Heart left ventricle (tissue), 16 donors: ENCODE results near the gene KIF26B. TPM values are rescaled to one million over a fixed set of nuclear protein-coding genes. Genes with fewer than 3 reads are reported as not detected.

ENCODE experiments used
- ATAC-seq, 4 donors: fragments of 200-7000 bp; cut with Tn5 transposase; one replicate each; pipeline ENCODE4 v1.9.1; 2020 to 2022; ENCODE audit warnings: moderate library complexity in 4 of 4, mild to moderate bottlenecking in 3 of 4, moderate number of reproducible peaks in 1 of 4
- DNase-seq, 5 donors: peaks; one replicate each; pipeline ENCODE4 v3.0.0-alpha.2; 2020
- H3K27ac ChIP-seq, 12 donors: fragments of 200-600 bp; sonication (generic) in 4 of 12; one replicate each; pipeline versions ENCODE4 v1.5.0 to v1.8.0; 2016 to 2022; ENCODE audit warnings: mild to moderate bottlenecking in 2 of 12
- H3K27me3 ChIP-seq, 9 donors: fragments of 200-600 bp; sonication (generic) in 2 of 9; one replicate each; pipeline versions ENCODE4 v1.5.1 to v1.8.0; 2016 to 2022; ENCODE audit warnings: mild to moderate bottlenecking in 3 of 9
- H3K36me3 ChIP-seq, 9 donors: fragments of 200-600 bp; sonication (generic) in 2 of 9; one replicate each; pipeline versions ENCODE4 v1.5.0 to v1.8.0; 2018 to 2022; ENCODE audit warnings: mild to moderate bottlenecking in 2 of 9
- H3K4me1 ChIP-seq, 12 donors: fragments of 200-600 bp; sonication (generic) in 4 of 12; one replicate each; pipeline versions ENCODE4 v1.5.0 to v1.8.0; 2016 to 2022; ENCODE audit warnings: mild to moderate bottlenecking in 3 of 12
- H3K4me3 ChIP-seq, 12 donors: fragments of 200-600 bp; sonication (generic) in 4 of 12; one replicate each; pipeline versions ENCODE4 v1.5.0 to v1.8.0; 2017 to 2022; ENCODE audit warnings: mild to moderate bottlenecking in 9 of 12, moderate library complexity in 4 of 12
- H3K9me3 ChIP-seq, 12 donors: fragments of 200-600 bp; sonication (generic) in 4 of 12; one replicate each; pipeline versions ENCODE4 v1.5.0 to v1.8.0; 2016 to 2022; ENCODE audit warnings: mild to moderate bottlenecking in 1 of 12
- CTCF ChIP-seq, 12 donors: fragments of 200-600 bp; sonication (generic) in 4 of 12; IDR thresholded peaks; one replicate each; pipeline versions ENCODE4 v1.5.0 to v1.8.0; 2018 to 2022; ENCODE audit warnings: antibody characterized with exemption in 12 of 12, mild to moderate bottlenecking in 5 of 12
- POLR2A ChIP-seq, 2 donors: fragments of 450-650 bp; IDR thresholded peaks; one replicate each; pipeline ENCODE4 v1.6.1; 2017; ENCODE audit warnings: antibody characterized with exemption in 2 of 2, mild to moderate bottlenecking in 2 of 2, moderate library complexity in 2 of 2
- WGBS, 4 donors: extraction: QIAGEN DNeasy Blood & Tissue Kit in 2 of 4; methylation state at CpG; one replicate each; pipeline versions ENCODE4 v1.1.5 to v1.1.7; 2013 to 2018; 5-methylcytosine and 5-hydroxymethylcytosine counted together
- intact Hi-C, 10 donors: fragments of 100-400 bp; cut with DNase I; formaldehyde crosslinking; loops; one replicate each; pipeline versions ENCODE4 v1.11.1 to v1.14.2; 2022
- polyA plus RNA-seq, 2 donors: library from polyadenylated mRNA; stranded (reverse); fragments of 200-250 nt; gene quantifications; one replicate each; pipeline ENCODE4 v1.2.3, GENCODE V29; 2013
- total RNA-seq, 9 donors: library from RNA; depleted of rRNA in 2 of 9; stranded (reverse); fragments of >200 nt in 2 of 9; fragmentation: NEBNext Ultra II Directional in 3 of 9; extraction: Animal tissue kit (Norgen Biotek cat#: 25700) in 3 of 9; gene quantifications; one replicate each; pipeline versions ENCODE4 v1.1.0 to v1.2.4, GENCODE V29; 2016 to 2023
- donor health status: ischemic (EF 13 %, LVEDD 7.1; RV severe dilation, severe dysfunction).
- donor health status: healthy with polysubstance abuse.
- donor health status: DM: no; HTN: yes; CAD: no.
- donor health status: DM: no; HTN: no; CAD: no.
- donor health status: ischemic (EF 25% LVEDD 6.9; RV normal size, moderate dysfunction).
- donor health status: ischemic (EF 25% LVEDD 5.7; RV mildly dilated, moderate dysfunction).
- donor health status: healthy.
- donor health status: DM: yes; HTN: yes; CAD: no.
- donor health status: ischemic (EF 35%, LVEDD 5.7; RV mildly dilated, moderate dysfunction).
- donor health status: nonischemic (EF 11% LVEDD 7.7; RV severe dilation, severe dysfunction).
- donor health status: DM: yes; HTN: yes; CAD: no.
- donor health status: PGD.
- donor health status: ischemic (EF 29% LVEDD 5.4; RV normal size, mild dysfunction).
- donor health status: nonischemic (EF 23%, LVEDD 6.1; RV moderate dilation, normal function).

Gene KIF26B
- total and polyA plus RNA-seq, 11 donors = 1.2 to 7.0 (median 2.3) TPM

- Histone ChIP-seq H3K27ac (no peak overlapping the region), H3K9me3 (no peaks in the 10 kb centered on the region), H3K36me3 (no peaks in the 10 kb centered on the region), H3K4me3 (no peak overlapping the region), H3K27me3 (no peaks in the 10 kb centered on the region), H3K4me1 (no peaks in the 10 kb centered on the region)
- ATAC-seq (no peak), DNase-seq (no peak)
- WGBS, 4 donors = 28 to 48% (median 38%) methylated on average over 6 of the region's 6 CpGs
- intact Hi-C loops = no loop called here
- TF ChIP-seq POLR2A (IDR thresholded peaks at IDR 0.05) (no peak), CTCF (IDR thresholded peaks at IDR 0.05) (no peak)
These were observed 412.2 kb downstream of the KIF26B start for GRCh38 chr1:245566952-245567351.

GRCh38 chr1:245571815-245572294 is 417.1 kb downstream of the KIF26B start:
- H3K4me1 ChIP-seq = no peaks in the 10 kb centered on the region
- H3K36me3 ChIP-seq = no peaks in the 10 kb centered on the region
- no peak overlapping the region for H3K27ac ChIP-seq
- no peak overlapping the region for H3K4me3 ChIP-seq
- peaks cover 0 to 4% (median 0%) of the 10 kb centered on the region in 9 donors for H3K27me3 ChIP-seq
- DNase-seq (no peak), ATAC-seq (no peak)
- no peaks in the 10 kb centered on the region for H3K9me3 ChIP-seq
- no peak for TF ChIP-seq CTCF (IDR thresholded peaks at IDR 0.05)
- TF ChIP-seq POLR2A (IDR thresholded peaks at IDR 0.05) = no peak
- WGBS, 4 donors = 79 to 82% (median 81%) methylated on average over 7 to 11 of the region's 11 CpGs
- intact Hi-C loops = no loop called here

GRCh38 chr1:245572709-245573108 is 417.9 kb downstream of the KIF26B start:
- no peaks in the 10 kb centered on the region for H3K4me1 ChIP-seq
- 81 to 88% (median 85%) methylated on average over 7 of the region's 7 CpGs for WGBS, 4 donors
- no peak for ATAC-seq
- no peak overlapping the region for H3K27ac ChIP-seq
- peaks cover 0 to 4% (median 0%) of the 10 kb centered on the region in 9 donors for H3K27me3 ChIP-seq
- DNase-seq = no peak
- intact Hi-C loops = no loop called here
- no peak overlapping the region for H3K4me3 ChIP-seq
- TF ChIP-seq CTCF (IDR thresholded peaks at IDR 0.05) (no peak), POLR2A (IDR thresholded peaks at IDR 0.05) (no peak)
- H3K36me3 ChIP-seq = no peaks in the 10 kb centered on the region
- H3K9me3 ChIP-seq = no peaks in the 10 kb centered on the region

- Histone ChIP-seq H3K27me3 (peaks cover 0 to 6% (median 0%) of the 10 kb centered on the region in 9 donors), H3K4me3 (no peak overlapping the region), H3K4me1 (no peaks in the 10 kb centered on the region), H3K36me3 (no peaks in the 10 kb centered on the region), H3K27ac (no peak overlapping the region), H3K9me3 (no peaks in the 10 kb centered on the region)
- TF ChIP-seq CTCF (IDR thresholded peaks at IDR 0.05) = no peak
- no peak for TF ChIP-seq POLR2A (IDR thresholded peaks at IDR 0.05)
- no peak for DNase-seq
- ATAC-seq = no peak
- WGBS, 4 donors = 35 to 56% (median 53%) methylated on average over 2 of the region's 2 CpGs
- intact Hi-C loops = no loop called here
These were observed 420.9 kb downstream of the KIF26B start for GRCh38 chr1:245575710-245576109.
